RPMI8226 (cell line): ENCODE results near the gene ANGPTL2.

Experiments used
- DNase-seq: peaks from one replicate; pipeline ENCODE4 v3.0.0-alpha.2; 2015

Gene ANGPTL2

GRCh38 chr9:127045148-127045547 lies 77.3 kb downstream of the ANGPTL2 start:
- no peak for DNase-seq

GRCh38 chr9:127039492-127039891 lies 82.9 kb downstream of the ANGPTL2 start:
- DNase-seq = no peak

GRCh38 chr9:127038531-127038930 lies 83.9 kb downstream of the ANGPTL2 start:
- no peak for DNase-seq
